Glomerular visceral epithelial cell (primary cell): ENCODE data around the gene GPRC5C.
A peak's percentile ranks its signal among the peaks of the same experiment; 100 is the strongest.
"Not testable (repeated sequence)": the region's sequence is repeated elsewhere in the genome, so short reads cannot be mapped to it uniquely, and the experiment has no call there.

ENCODE experiments used
- DNase-seq: peaks from one replicate; pipeline ENCODE4 v3.0.0-alpha.2; 2016; ENCODE audit errors: extremely low spot score

Gene GPRC5C

GRCh38 chr17:74431568-74432423, at the start of gene GPRC5C:
Gene GPRC5C, plus strand, starts transcription at chr17:74432088. Its CDS starts 7,689 bp downstream, at chr17:74439777.
- DNase-seq = peak; percentile 77

GRCh38 chr17:74383141-74383540, 48.7 kb upstream of the GPRC5C start:
- no peak for DNase-seq

- no peak for DNase-seq
These were observed 46.7 kb upstream of the GPRC5C start for GRCh38 chr17:74385201-74385600.

- DNase-seq = peak; percentile 6
These were observed 45.5 kb upstream of the GPRC5C start for GRCh38 chr17:74386386-74386785.

- no peak for DNase-seq
These were observed 44.3 kb upstream of the GPRC5C start for GRCh38 chr17:74387365-74388218.

GRCh38 chr17:74389084-74389753, 42.7 kb upstream of the GPRC5C start:
- no peak for DNase-seq

GRCh38 chr17:74389937-74390679, 41.8 kb upstream of the GPRC5C start:
- DNase-seq = no peak

GRCh38 chr17:74390680-74391653, 40.9 kb upstream of the GPRC5C start:
- DNase-seq = no peak

GRCh38 chr17:74391771-74392170, 40.1 kb upstream of the GPRC5C start:
- DNase-seq = no peak

GRCh38 chr17:74392848-74393247, 39.0 kb upstream of the GPRC5C start:
- no peak for DNase-seq

GRCh38 chr17:74393346-74393942, 38.4 kb upstream of the GPRC5C start:
- DNase-seq = no peak

- no peak for DNase-seq
These were observed 37.5 kb upstream of the GPRC5C start for GRCh38 chr17:74394275-74394950.

GRCh38 chr17:74394977-74395376, 36.9 kb upstream of the GPRC5C start:
- no peak for DNase-seq

GRCh38 chr17:74396567-74396966, 35.3 kb upstream of the GPRC5C start:
- DNase-seq = no peak

- DNase-seq = no peak
These were observed 29.8 kb upstream of the GPRC5C start for GRCh38 chr17:74402048-74402447.

- no peak for DNase-seq
These were observed 28.3 kb upstream of the GPRC5C start for GRCh38 chr17:74403512-74404137.

GRCh38 chr17:74404218-74404617, 27.7 kb upstream of the GPRC5C start:
- DNase-seq = no peak

- no peak for DNase-seq
These were observed 27.1 kb upstream of the GPRC5C start for GRCh38 chr17:74404789-74405188.

GRCh38 chr17:74405311-74405710, 26.6 kb upstream of the GPRC5C start:
- DNase-seq = not testable (repeated sequence)
